Stimulated activated naive CD4-positive, alpha-beta T cell (primary cell): ENCODE measurements around the gene C1orf159.
A peak's percentile ranks its signal among the peaks of the same experiment; 100 is the strongest.
"Not testable (repeated sequence)": the region's sequence is repeated elsewhere in the genome, so short reads cannot be mapped to it uniquely, and the experiment has no call there.

Experiments
- DNase-seq, 6 experiments: peaks; one replicate each; lab custom pipeline; 2025; lab: John Stamatoyannopoulos, UW

Gene C1orf159

GRCh38 chr1:1067284-1067859 lies 48.5 kb downstream of the C1orf159 start:
- DNase-seq: no peak

DNA sequence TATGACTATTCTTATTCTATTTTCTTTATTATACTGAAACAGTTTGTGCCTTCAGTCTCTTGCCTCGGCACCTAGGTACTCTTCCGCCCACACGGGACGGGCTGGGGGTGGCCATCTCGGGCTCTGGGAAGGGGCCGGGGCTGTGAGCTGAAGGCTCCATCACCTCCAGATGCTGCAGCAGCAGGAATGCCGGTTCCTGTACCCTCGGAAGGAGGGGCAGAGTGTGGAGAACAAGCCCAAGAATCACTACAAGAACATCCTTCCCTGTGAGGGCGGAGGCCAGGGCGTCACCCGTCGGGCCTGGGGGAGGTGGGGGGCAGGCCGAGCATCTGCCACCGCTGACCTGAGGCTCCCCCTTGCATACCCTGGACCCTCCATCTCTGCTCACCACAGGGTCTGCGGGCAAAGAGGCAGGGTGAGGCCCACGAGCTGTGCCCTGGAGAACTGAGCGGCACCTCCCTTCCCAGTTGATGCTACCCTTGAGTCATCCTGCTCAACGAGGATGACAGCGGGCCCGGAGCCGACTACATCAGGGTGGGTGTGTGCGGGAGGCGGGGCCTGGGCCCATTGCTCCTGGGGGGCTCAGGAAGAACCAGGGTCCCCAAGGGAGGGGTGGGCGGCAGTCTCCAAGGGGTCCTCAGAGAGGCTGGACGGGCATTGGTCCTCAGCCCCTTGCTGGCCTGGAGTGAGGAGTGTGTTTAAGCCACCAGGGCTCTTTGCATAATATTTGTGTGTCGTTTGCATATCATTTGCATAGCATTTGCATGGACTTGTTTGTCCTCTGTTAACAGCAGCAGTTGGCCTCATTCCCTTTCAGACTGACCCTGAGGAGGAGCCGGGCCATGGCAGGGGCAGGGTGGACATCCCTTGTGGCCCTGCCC lies 49.2 kb downstream of the C1orf159 start:
- no peak for DNase-seq

- not testable (repeated sequence) for DNase-seq
Measured at GRCh38 chr1:1065940-1066304, 50.0 kb downstream of the C1orf159 start.

DNA sequence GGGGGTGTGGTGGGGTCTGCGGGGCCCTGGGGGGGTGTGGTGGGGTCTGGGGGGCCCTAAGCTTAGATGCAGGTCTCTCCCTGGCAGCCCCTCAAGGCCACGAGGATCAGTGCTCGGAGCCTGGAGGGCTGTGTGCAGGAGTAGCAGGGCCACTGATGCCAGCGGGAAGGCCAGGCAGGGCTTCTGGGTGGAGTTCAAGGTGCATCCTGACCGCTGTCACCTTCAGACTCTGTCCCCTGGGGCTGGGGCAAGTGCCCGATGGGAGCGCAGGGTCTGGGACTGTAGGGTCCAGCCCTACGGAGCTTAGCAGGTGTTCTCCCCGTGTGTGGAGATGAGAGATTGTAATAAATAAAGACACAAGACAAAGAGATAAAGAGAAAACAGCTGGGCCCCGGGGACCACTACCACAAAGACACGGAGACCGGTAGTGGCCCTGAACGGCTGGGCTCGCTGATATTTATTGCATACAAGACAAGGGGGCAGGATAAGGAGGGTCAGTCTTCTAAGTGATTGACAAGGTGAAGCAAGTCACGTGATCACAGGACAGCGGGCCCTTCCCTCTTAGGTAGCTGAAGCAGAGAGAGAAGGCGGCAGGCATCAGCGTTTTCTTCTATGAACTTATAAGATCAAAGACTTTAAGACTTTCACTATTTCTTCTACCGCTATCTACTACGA lies 50.5 kb downstream of the C1orf159 start:
- DNase-seq: no peak

GRCh38 chr1:1063945-1064831 lies 51.7 kb downstream of the C1orf159 start:
- peak; percentile 37 to 77 (median 67) for DNase-seq

DNA sequence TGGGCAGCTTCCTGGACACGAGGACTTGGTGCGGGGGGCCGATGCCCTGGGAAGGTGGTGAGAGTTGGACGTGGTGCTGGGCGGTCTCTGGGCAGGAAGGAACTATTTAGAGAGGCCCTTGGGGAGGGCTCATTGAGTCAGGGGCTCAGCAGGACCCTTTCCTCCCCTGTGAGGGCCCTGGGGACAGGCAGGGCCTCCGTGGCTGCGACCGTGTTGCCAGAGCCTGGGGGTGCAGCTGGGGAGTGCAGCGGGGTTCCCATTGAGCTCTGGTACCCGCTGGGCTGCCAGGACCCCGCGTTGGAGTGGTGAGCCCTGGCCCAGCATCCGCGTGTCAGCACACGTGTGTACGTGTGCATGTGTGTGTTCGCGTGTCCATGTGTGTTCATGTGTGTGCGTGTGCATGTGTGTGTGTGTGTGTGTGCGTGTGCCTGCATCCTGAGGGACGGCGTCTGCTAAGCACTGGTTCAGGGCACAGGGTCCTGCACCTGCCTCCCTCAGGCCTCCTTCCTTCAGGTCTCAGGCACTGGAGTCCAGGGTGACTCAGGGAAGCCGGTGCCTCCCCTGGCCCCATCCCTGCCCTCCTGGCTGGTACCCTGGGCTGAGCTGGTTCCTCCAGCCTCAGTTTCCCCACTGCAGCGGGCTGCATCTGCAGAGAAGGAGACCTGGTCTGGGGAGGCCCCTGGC lies 52.5 kb downstream of the C1orf159 start:
- no peak for DNase-seq

- DNase-seq: no peak
Measured at GRCh38 chr1:1062348-1063163, 53.3 kb downstream of the C1orf159 start.

DNA sequence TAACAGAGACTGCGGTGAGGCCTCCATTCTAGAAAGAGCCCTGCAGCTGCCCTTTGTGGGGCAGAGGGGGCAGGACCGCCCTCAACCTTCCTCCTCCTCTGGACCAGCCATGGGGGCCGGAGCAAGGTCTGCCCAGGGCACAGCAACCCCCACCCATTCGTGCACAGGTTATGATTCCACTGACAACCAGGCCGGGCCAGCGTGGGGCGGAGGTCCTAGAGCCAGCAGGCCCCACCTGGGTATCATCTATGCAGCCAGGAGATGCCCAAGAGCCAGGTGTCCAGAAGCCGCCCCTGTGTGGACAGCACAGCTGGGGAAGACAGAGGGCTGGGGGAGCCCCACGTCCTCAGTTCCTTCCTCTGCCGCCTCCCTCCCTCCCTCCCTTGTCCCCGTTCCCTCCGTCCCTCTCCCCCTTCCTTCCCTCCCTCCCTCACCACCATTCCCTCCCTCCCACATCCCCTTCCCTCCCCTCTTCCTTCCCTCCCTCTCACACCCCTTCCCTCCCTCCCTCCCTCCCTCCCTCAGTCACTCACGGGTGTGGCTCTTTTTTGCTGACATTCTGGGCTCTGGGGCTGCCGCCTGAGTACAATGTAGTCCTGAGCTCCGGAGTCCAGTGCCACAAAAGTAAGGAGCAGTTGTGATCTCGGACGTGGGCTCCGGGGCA lies 54.1 kb downstream of the C1orf159 start:
- DNase-seq: no peak

GRCh38 chr1:1060281-1061000 lies 55.4 kb downstream of the C1orf159 start:
- DNase-seq: no peak

- DNase-seq: peak; percentile 72 to 90 (median 86)
Measured at GRCh38 chr1:1059494-1060280, 56.2 kb downstream of the C1orf159 start.

DNA sequence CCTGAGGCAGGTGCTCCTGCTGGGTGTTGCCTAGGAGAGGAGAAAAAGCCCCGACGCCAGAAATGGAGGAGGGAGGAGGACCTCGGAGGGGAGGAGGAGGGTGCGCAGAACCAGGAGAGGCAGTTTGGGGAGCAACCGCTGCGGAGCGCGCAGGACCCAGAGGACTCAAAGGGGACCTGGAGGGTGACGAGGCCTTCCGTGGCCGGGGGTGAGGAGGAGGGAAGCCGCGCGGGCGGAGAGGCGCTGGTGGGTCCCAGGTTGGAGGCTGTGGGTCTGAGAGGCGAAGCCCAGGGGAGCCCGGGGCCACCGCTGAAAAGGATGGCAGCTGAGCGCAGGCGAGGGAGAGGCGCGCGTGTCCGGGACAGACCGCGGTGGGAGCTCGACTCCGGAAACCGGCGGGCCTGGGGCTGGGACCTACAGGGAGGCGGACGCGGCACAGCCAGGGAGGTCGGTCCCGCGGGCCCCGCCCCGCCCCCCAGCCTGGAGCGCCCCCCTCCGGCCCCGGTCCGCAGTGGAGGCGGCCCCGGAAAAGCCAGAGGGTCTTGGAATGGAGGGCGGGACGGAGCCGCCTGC lies 56.9 kb downstream of the C1orf159 start:
- peak in 2 of 6 experiments; percentile 55 to 65 for DNase-seq

DNA sequence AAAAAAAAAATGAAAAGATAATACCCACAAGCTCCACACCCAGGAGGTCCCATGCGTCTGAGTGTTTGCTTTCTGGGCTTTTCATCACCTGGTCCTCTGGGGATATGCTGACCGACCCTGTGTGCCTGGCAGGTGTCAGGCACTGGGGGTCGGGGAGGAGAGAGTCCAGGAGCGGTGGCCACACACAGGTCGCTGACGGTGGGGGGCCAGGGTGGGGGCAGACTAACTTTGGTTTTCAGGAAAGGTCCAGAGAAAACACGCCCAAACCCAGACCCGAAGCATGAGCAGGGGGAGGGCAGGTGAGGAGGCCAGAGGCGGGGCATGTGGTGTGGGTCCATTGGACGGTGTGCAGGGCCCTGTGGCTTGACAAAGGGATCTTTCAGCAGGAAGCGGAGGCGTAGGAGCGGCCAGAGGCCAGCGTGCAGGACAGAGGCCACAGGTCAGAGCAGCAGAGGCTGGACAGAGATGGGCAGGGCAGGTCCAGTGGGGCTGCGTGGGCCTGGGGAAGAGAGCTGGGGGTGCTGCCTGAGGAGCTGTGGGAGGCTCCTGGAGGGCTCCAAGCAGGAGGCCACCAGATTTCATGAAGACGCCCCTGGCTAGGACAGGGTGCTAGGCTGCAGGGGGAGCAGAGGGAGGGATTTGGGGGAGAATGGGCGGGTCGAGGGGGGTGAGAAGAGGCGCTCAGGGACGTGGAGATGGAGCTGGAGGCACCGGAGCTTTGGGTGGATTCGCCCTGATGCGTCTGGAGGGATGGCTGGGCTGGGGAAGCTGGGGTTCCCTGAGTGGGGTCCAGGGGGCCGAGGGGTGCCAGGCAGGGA lies 57.6 kb downstream of the C1orf159 start:
- DNase-seq: no peak

GRCh38 chr1:1057769-1058087 lies 58.2 kb downstream of the C1orf159 start:
- not testable (repeated sequence) for DNase-seq

GRCh38 chr1:1055841-1056736 lies 59.8 kb downstream of the C1orf159 start:
- DNase-seq: no peak

DNA sequence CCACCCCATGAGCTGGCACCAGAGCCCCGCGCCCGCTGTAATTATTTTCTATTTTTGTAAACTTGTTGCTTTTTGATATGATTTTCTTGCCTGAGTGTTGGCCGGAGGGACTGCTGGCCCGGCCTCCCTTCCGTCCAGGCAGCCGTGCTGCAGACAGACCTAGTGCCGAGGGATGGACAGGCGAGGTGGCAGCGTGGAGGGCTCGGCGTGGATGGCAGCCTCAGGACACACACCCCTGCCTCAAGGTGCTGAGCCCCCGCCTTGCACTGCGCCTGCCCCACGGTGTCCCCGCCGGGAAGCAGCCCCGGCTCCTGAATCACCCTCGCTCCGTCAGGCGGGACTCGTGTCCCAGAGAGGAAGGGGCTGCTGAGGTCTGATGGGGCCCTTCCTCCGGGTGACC lies 60.9 kb downstream of the C1orf159 start:
- no peak for DNase-seq

GRCh38 chr1:1054099-1054700 lies 61.7 kb downstream of the C1orf159 start:
- DNase-seq: no peak
